ENCODE data around the gene CEACAM16. TPM values are rescaled to one million over a fixed set of nuclear protein-coding genes. Genes with fewer than 3 reads are reported as not detected.
"Not testable (repeated sequence)": the region's sequence is repeated elsewhere in the genome, so short reads cannot be mapped to it uniquely, and the experiment has no call there.

The CEACAM16 gene
- total and polyA plus RNA-seq, 10 donors = not detected

- Histone ChIP-seq H3K4me1 (peaks cover 21 to 66% (median 48%) of the 10 kb centered on the region in 6 donors), H3K4me3 (peak overlapping the region in 7 of 8 donors; percentile 2 to 54 (median 13)), H3K9me3 (peaks cover 0 to 18% (median 16%) of the 10 kb centered on the region in 8 donors), H3K27ac (peak overlapping the region in 7 of 8 donors; percentile 78 to 90 (median 85)), H3K36me3 (peaks cover 0 to 5% (median 0%) of the 10 kb centered on the region in 6 donors), H3K27me3 (replicated peaks in 1 of 7) (no peaks in the 10 kb centered on the region)
- TF ChIP-seq POLR2A (IDR thresholded peaks at IDR 0.05) (no peak), CTCF (IDR thresholded peaks at IDR 0.05 in 8 of 11, conservative IDR thresholded peaks at IDR 0.05 in 3 of 11) (peak in 1 of 11 experiments; percentile 22), POLR2AphosphoS5 (IDR thresholded peaks at IDR 0.05) (peak; percentile 65 to 78 (median 73))
- intact Hi-C loops (cut with DNase I; ENCODE audit: low total_unique reads) = no loop called here
- DNase-seq = no peak
- WGBS, 5 donors = 35 to 59% (median 43%) methylated on average over 11 of the region's 11 CpGs
Measured at GRCh38 chr19:44718441-44719261, 19.7 kb downstream of the CEACAM16 start.

- Histone ChIP-seq H3K27ac (peak overlapping the region in 6 of 8 donors; percentile 22 to 90 (median 84)), H3K4me1 (peaks cover 27 to 73% (median 54%) of the 10 kb centered on the region in 6 donors), H3K4me3 (no peak overlapping the region), H3K9me3 (peaks cover 0 to 17% (median 16%) of the 10 kb centered on the region in 8 donors), H3K27me3 (replicated peaks in 1 of 7) (no peaks in the 10 kb centered on the region), H3K36me3 (peaks cover 0 to 5% (median 0%) of the 10 kb centered on the region in 6 donors)
- intact Hi-C loops (cut with DNase I; ENCODE audit: low total_unique reads) = no loop called here
- no peak for DNase-seq
- TF ChIP-seq POLR2AphosphoS5 (IDR thresholded peaks at IDR 0.05) (no peak), CTCF (IDR thresholded peaks at IDR 0.05 in 8 of 11, conservative IDR thresholded peaks at IDR 0.05 in 3 of 11) (no peak), POLR2A (IDR thresholded peaks at IDR 0.05) (no peak)
- WGBS, 5 donors = 69 to 83% (median 74%) methylated on average over 6 to 8 of the region's 8 CpGs
Measured at GRCh38 chr19:44719262-44719701, 20.3 kb downstream of the CEACAM16 start.

- H3K4me3 ChIP-seq; H3K36me3 ChIP-seq; DNase-seq; H3K9me3 ChIP-seq; intact Hi-C loops (cut with DNase I; ENCODE audit: low total_unique reads); H3K27me3 ChIP-seq (replicated peaks in 1 of 7): not testable (repeated sequence)
- H3K27ac ChIP-seq = peak overlapping the region in 5 of 8 donors; percentile 13 to 77 (median 56)
- peaks cover 34 to 84% (median 64%) of the 10 kb centered on the region in 6 donors for H3K4me1 ChIP-seq
- 91 to 97% (median 94%) methylated on average over 9 of the region's 9 CpGs for WGBS, 5 donors
Measured at GRCh38 chr19:44720396-44720795, 21.4 kb downstream of the CEACAM16 start.

GRCh38 chr19:44720945-44721344 lies 22.0 kb downstream of the CEACAM16 start:
- Histone ChIP-seq H3K27me3 (replicated peaks in 1 of 7) (no peaks in the 10 kb centered on the region), H3K4me1 (peaks cover 34 to 89% (median 70%) of the 10 kb centered on the region in 6 donors), H3K4me3 (no peak overlapping the region), H3K9me3 (peaks cover 0 to 1% (median under 1%) of the 10 kb centered on the region in 8 donors), H3K27ac (peak overlapping the region in 5 of 8 donors; percentile 26 to 77 (median 60)), H3K36me3 (no peaks in the 10 kb centered on the region)
- intact Hi-C loops (cut with DNase I; ENCODE audit: low total_unique reads) = no loop called here
- no peak for DNase-seq
- TF ChIP-seq POLR2AphosphoS5 (IDR thresholded peaks at IDR 0.05) (no peak), POLR2A (IDR thresholded peaks at IDR 0.05) (no peak), CTCF (IDR thresholded peaks at IDR 0.05 in 8 of 11, conservative IDR thresholded peaks at IDR 0.05 in 3 of 11) (no peak)
- WGBS, 5 donors = 58 to 77% (median 64%) methylated on average over 6 of the region's 6 CpGs

- H3K9me3 ChIP-seq; H3K27me3 ChIP-seq (replicated peaks in 1 of 7); DNase-seq; H3K36me3 ChIP-seq; H3K4me3 ChIP-seq; intact Hi-C loops (cut with DNase I; ENCODE audit: low total_unique reads): not testable (repeated sequence)
- Histone ChIP-seq H3K4me1 (peaks cover 34 to 94% (median 72%) of the 10 kb centered on the region in 6 donors), H3K27ac (peak overlapping the region in 6 of 8 donors; percentile 38 to 77 (median 58))
- WGBS, 5 donors = 55 to 72% (median 65%) methylated on average over 5 of the region's 5 CpGs
Measured at GRCh38 chr19:44721369-44721768, 22.4 kb downstream of the CEACAM16 start.
